CD14-positive monocyte (primary cell): ENCODE data around the gene CSK. TPM values are rescaled to one million over a fixed set of nuclear protein-coding genes. Genes with fewer than 3 reads are reported as not detected.

Experiments used
- DNase-seq, 3 donors: peaks; one replicate each; pipeline ENCODE4 v3.0.0-alpha.2; 2011 to 2022
- H2AFZ ChIP-seq: 2 replicates; pipeline ENCODE4 v1.6.0; 2012; ENCODE audit warnings: mild to moderate bottlenecking, low read depth, low read length, inconsistent platforms; ENCODE audit not compliant: insufficient read depth, poor library complexity, severe bottlenecking
- H3K27ac ChIP-seq, 2 donors: 1 replicate in 1 of 2; 2 replicates in 1 of 2; pipeline ENCODE4 v1.5.1; 2012 to 2013; ENCODE audit warnings: low read length in 2 of 2, control low read depth in 1 of 2, inconsistent platforms in 1 of 2, low read depth in 1 of 2, mild to moderate bottlenecking in 1 of 2
- H3K27me3 ChIP-seq, 2 donors: one replicate each; pipeline versions ENCODE4 v1.6.0 to v1.6.1; 2011 to 2013; ENCODE audit warnings: low read length in 2 of 2; ENCODE audit not compliant: control insufficient read depth in 2 of 2, insufficient read depth in 2 of 2
- H3K36me3 ChIP-seq, 2 donors: replicated peaks in 1 of 2; 1 replicate in 1 of 2; 2 replicates in 1 of 2; pipeline versions ENCODE4 v1.5.1 to v1.6.1; 2012 to 2013; ENCODE audit warnings: low read length in 2 of 2, control low read depth in 1 of 2, inconsistent platforms in 1 of 2, mild to moderate bottlenecking in 1 of 2; ENCODE audit not compliant: insufficient read depth in 2 of 2, control insufficient read depth in 1 of 2
- H3K4me1 ChIP-seq, 2 donors: 1 replicate in 1 of 2; 2 replicates in 1 of 2; pipeline versions ENCODE4 v1.5.1 to v1.6.1; 2012 to 2013; ENCODE audit warnings: low read length in 2 of 2, control low read depth in 1 of 2, inconsistent platforms in 1 of 2, mild to moderate bottlenecking in 1 of 2, moderate library complexity in 1 of 2; ENCODE audit not compliant: insufficient read depth in 2 of 2, control insufficient read depth in 1 of 2
- H3K4me2 ChIP-seq: replicated peaks from 2 replicates; pipeline ENCODE3; 2012; ENCODE audit warnings: low read length, moderate library complexity, mild to moderate bottlenecking; ENCODE audit not compliant: poor library complexity, severe bottlenecking; ENCODE audit errors: extremely low read depth
- H3K4me3 ChIP-seq, 3 experiments: fragments of 200-600 bp in 1 of 3; sonication (generic) in 1 of 3; replicated peaks in 1 of 3; 1 replicate in 2 of 3; 2 replicates in 1 of 3; pipeline ENCODE4 v1.5.1; 2011 to 2013; ENCODE audit warnings: low read length in 3 of 3, mild to moderate bottlenecking in 3 of 3, control low read depth in 2 of 3, low read depth in 2 of 3, inconsistent platforms in 1 of 3, moderate library complexity in 1 of 3
- H3K79me2 ChIP-seq: 2 replicates; pipeline ENCODE4 v1.6.0; 2012; ENCODE audit warnings: mild to moderate bottlenecking, control low read depth, inconsistent platforms, low read length, moderate library complexity; ENCODE audit not compliant: insufficient read depth
- H3K9ac ChIP-seq: 2 replicates; pipeline ENCODE4 v1.6.0; 2017; ENCODE audit warnings: low read length, mild to moderate bottlenecking; ENCODE audit not compliant: insufficient read depth, poor library complexity, severe bottlenecking
- H3K9me3 ChIP-seq, 2 donors: replicated peaks in 1 of 2; 1 replicate in 1 of 2; 2 replicates in 1 of 2; pipeline versions ENCODE4 v1.5.1 to v1.6.1; 2012 to 2013; ENCODE audit warnings: low read length in 2 of 2, control low read depth in 1 of 2; ENCODE audit not compliant: control insufficient read depth in 1 of 2, insufficient read depth in 1 of 2
- H4K20me1 ChIP-seq: 2 replicates; pipeline ENCODE4 v1.6.0; 2012; ENCODE audit warnings: mild to moderate bottlenecking, low read length, control low read depth, moderate library complexity; ENCODE audit not compliant: insufficient read depth
- H3K27ac Mint-ChIP-seq, 7 donors: one replicate each; pipeline ENCODE4 v1.8.0; 2020; ENCODE audit warnings: mild to moderate bottlenecking in 7 of 7, mixed read lengths in 7 of 7, moderate library complexity in 6 of 7, inconsistent platforms in 2 of 7
- H3K27me3 Mint-ChIP-seq, 3 donors: one replicate each; pipeline ENCODE4 v1.8.0; 2021 to 2022; ENCODE audit warnings: low read depth in 3 of 3, mild to moderate bottlenecking in 3 of 3, mixed read lengths in 3 of 3, moderate library complexity in 3 of 3, inconsistent platforms in 1 of 3
- H3K36me3 Mint-ChIP-seq, 2 donors: one replicate each; pipeline ENCODE4 v1.8.0; 2020; ENCODE audit warnings: mixed read lengths in 2 of 2, inconsistent platforms in 1 of 2, mild to moderate bottlenecking in 1 of 2
- H3K4me1 Mint-ChIP-seq: one replicate; pipeline ENCODE4 v1.8.0; 2020; ENCODE audit warnings: mild to moderate bottlenecking, mixed read lengths
- H3K4me3 Mint-ChIP-seq, 2 donors: one replicate each; pipeline ENCODE4 v1.8.0; 2020; ENCODE audit warnings: mild to moderate bottlenecking in 2 of 2, mixed read lengths in 2 of 2, moderate library complexity in 1 of 2
- H3K9me3 Mint-ChIP-seq, 7 donors: one replicate each; pipeline ENCODE4 v1.8.0; 2020 to 2022; ENCODE audit warnings: mixed read lengths in 7 of 7, mild to moderate bottlenecking in 6 of 7, moderate library complexity in 6 of 7, inconsistent platforms in 2 of 7
- WGBS: methylation state at CpG from one replicate; pipeline ENCODE4 v1.1.5; 2013; ENCODE audit warnings: missing lambda C conversion rate; ENCODE audit not compliant: insufficient coverage; 5-methylcytosine and 5-hydroxymethylcytosine counted together
- intact Hi-C, 2 donors: fragments of 100-400 bp; cut with micrococcal nuclease; formaldehyde crosslinking; loops; one replicate each; pipeline versions ENCODE4 v1.15.0 to v1.15.1; 2023
- polyA plus RNA-seq, 3 donors: library from polyadenylated mRNA; depleted of rRNA in 1 of 3; unstranded in 2 of 3; stranded (reverse) in 1 of 3; fragments of 300-500 nt in 2 of 3; fragments of >200 nt in 1 of 3; fragmentation: Illumina TruSeq in 2 of 3; gene quantifications; 1 replicate in 2 of 3; 2 replicates in 1 of 3; pipeline ENCODE4 v1.2.3, GENCODE V29; 2012 to 2021
- TF ChIP-seq, protein P1 (sequence below): fragments of 200-600 bp; IDR thresholded peaks from one replicate; pipeline ENCODE4 v1.8.0; 2022; ENCODE audit warnings: antibody characterized with exemption, mild to moderate bottlenecking

The CSK gene
- polyA plus RNA-seq, 3 donors = 79.0 to 426 (median 106) TPM

GRCh38 chr15:74826921-74827320 lies 45.0 kb downstream of the CSK start:
- Histone ChIP-seq H3K4me1 (no peaks in the 10 kb centered on the region), H3K27me3 (peaks cover 4 to 33% of the 10 kb centered on the region in 2 donors), H3K27ac (no peak overlapping the region), H3K9ac (no peak overlapping the region), H3K4me3 (no peak overlapping the region), H3K36me3 (no peaks in the 10 kb centered on the region), H4K20me1 (no peaks in the 10 kb centered on the region), H3K9me3 (no peaks in the 10 kb centered on the region), H3K4me2 (no peak overlapping the region), H2AFZ (no peak overlapping the region), H3K79me2 (no peaks in the 10 kb centered on the region)
- intact Hi-C loops = no loop called here
- Mint-ChIP-seq H3K36me3 (no peaks in the 10 kb centered on the region), H3K27me3 (peaks cover 28 to 36% (median 34%) of the 10 kb centered on the region in 3 donors), H3K9me3 (peaks cover 0 to 2% (median 0%) of the 10 kb centered on the region in 7 donors), H3K4me3 (peak overlapping the region in 1 of 2 donors; percentile 50), H3K4me1 (no peaks in the 10 kb centered on the region), H3K27ac (no peak overlapping the region)
- DNase-seq = no peak
- 21% methylated on average over 18 of the region's 21 CpGs for WGBS
- TF ChIP-seq, protein P1, sequence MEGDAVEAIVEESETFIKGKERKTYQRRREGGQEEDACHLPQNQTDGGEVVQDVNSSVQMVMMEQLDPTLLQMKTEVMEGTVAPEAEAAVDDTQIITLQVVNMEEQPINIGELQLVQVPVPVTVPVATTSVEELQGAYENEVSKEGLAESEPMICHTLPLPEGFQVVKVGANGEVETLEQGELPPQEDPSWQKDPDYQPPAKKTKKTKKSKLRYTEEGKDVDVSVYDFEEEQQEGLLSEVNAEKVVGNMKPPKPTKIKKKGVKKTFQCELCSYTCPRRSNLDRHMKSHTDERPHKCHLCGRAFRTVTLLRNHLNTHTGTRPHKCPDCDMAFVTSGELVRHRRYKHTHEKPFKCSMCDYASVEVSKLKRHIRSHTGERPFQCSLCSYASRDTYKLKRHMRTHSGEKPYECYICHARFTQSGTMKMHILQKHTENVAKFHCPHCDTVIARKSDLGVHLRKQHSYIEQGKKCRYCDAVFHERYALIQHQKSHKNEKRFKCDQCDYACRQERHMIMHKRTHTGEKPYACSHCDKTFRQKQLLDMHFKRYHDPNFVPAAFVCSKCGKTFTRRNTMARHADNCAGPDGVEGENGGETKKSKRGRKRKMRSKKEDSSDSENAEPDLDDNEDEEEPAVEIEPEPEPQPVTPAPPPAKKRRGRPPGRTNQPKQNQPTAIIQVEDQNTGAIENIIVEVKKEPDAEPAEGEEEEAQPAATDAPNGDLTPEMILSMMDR = no peak

DNA sequence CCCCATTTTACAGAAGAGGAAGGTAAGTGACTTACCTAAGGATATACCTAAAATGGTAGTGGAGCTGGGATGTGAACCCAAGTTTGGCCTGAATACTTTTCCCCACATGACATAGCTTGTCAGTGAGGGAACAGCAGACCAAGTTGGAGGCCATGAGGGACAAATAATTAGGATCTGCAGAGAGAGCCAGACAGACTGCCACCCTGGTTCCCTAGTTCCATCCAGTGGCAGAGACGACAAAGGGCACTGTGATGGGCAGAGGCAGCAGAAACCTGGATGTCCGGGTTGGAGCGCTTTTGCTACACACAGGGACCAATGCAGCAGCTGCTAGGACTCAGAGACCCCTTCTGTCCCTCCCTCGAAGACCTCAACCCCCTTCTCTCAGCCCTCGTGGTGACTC lies 45.7 kb downstream of the CSK start:
- peak overlapping the region in 1 of 2 donors; percentile 50 for H3K4me3 Mint-ChIP-seq
- Histone ChIP-seq H3K4me1 (no peaks in the 10 kb centered on the region), H3K79me2 (no peaks in the 10 kb centered on the region), H3K27ac (no peak overlapping the region), H3K9me3 (no peaks in the 10 kb centered on the region), H3K36me3 (no peaks in the 10 kb centered on the region), H3K4me3 (no peak overlapping the region), H3K4me2 (no peak overlapping the region), H4K20me1 (no peaks in the 10 kb centered on the region), H2AFZ (no peak overlapping the region), H3K27me3 (peaks cover 4 to 33% of the 10 kb centered on the region in 2 donors), H3K9ac (no peak overlapping the region)
- TF ChIP-seq, protein P1 = no peak
- H3K27ac Mint-ChIP-seq = no peak overlapping the region
- peaks cover 28 to 36% (median 34%) of the 10 kb centered on the region in 3 donors for H3K27me3 Mint-ChIP-seq
- peaks cover under 1% of the 10 kb centered on the region for H3K4me1 Mint-ChIP-seq
- no peaks in the 10 kb centered on the region for H3K36me3 Mint-ChIP-seq
- intact Hi-C loops = no loop called here
- DNase-seq = no peak
- peaks cover 0 to 2% (median 0%) of the 10 kb centered on the region in 7 donors for H3K9me3 Mint-ChIP-seq
- WGBS = 72% methylated on average over 5 of the region's 5 CpGs
